SU-DHL-6 (cell line): ENCODE results near the gene PIPOX.

Experiments
- H2AFZ ChIP-seq: fragments of 200-600 bp; sonication (generic); 2 replicates; pipeline ENCODE4 v1.6.1; 2014; ENCODE audit warnings: low read depth, mild to moderate bottlenecking, moderate library complexity, mixed read lengths, antibody characterized with exemption, low read length; ENCODE audit not compliant: severe bottlenecking
- H3F3A ChIP-seq: fragments of 200-600 bp; shearing (Covaris generic); 2 replicates; pipeline ENCODE4 v1.6.0; 2016; ENCODE audit warnings: antibody characterized with exemption, mild to moderate bottlenecking; ENCODE audit not compliant: insufficient read depth
- H3K27ac ChIP-seq: fragments of 200-600 bp; sonication (generic); 2 replicates; pipeline ENCODE4 v1.5.1; 2016; ENCODE audit warnings: low read depth, mild to moderate bottlenecking, low read length, moderate library complexity, mixed read lengths
- H3K27me3 ChIP-seq: fragments of 200-600 bp; sonication (generic), shearing (Covaris generic); 2 replicates; pipeline ENCODE4 v1.6.0; 2014; ENCODE audit warnings: mild to moderate bottlenecking, low read length
- H3K36me3 ChIP-seq: fragments of 200-600 bp; sonication (generic); 2 replicates; pipeline ENCODE4 v1.6.1; 2014; ENCODE audit warnings: mild to moderate bottlenecking, low read length, mixed read lengths
- H3K4me2 ChIP-seq: fragments of 300-600, 200-600 bp; shearing (Covaris generic), sonication (generic); 2 replicates; pipeline ENCODE4 v1.6.0; 2014; ENCODE audit warnings: low read length, low read depth, mild to moderate bottlenecking; ENCODE audit not compliant: poor library complexity, severe bottlenecking
- H3K4me3 ChIP-seq: fragments of 200-600 bp; sonication (generic); 2 replicates; pipeline ENCODE4 v1.5.1; 2014; ENCODE audit warnings: antibody characterized with exemption, low read length, mild to moderate bottlenecking, mixed read lengths; ENCODE audit not compliant: insufficient read depth, poor library complexity, severe bottlenecking
- H3K79me2 ChIP-seq: fragments of 200-600 bp; sonication (generic); 2 replicates; pipeline ENCODE4 v1.6.1; 2014; ENCODE audit warnings: mild to moderate bottlenecking, low read length, moderate library complexity; ENCODE audit not compliant: insufficient read depth
- H3K9ac ChIP-seq: fragments of 200-600 bp; sonication (generic); 2 replicates; pipeline ENCODE4 v1.7.0; 2014; ENCODE audit warnings: mild to moderate bottlenecking, low read length
- H3K9me2 ChIP-seq: fragments of 200-600 bp; sonication (generic); replicated peaks from 2 replicates; pipeline ENCODE4 v1.6.1; 2014; ENCODE audit warnings: low read length; ENCODE audit not compliant: insufficient read depth
- H3K9me3 ChIP-seq: fragments of 200-600 bp; sonication (generic); 2 replicates; pipeline ENCODE4 v1.6.1; 2014; ENCODE audit warnings: low read length, mixed read lengths; ENCODE audit not compliant: insufficient read depth
- H4K20me1 ChIP-seq: fragments of 200-600 bp; sonication (generic); 2 replicates; pipeline ENCODE4 v1.6.1; 2014; ENCODE audit warnings: low read depth, mild to moderate bottlenecking, antibody characterized with exemption, low read length, moderate library complexity, mixed read lengths
- CTCF ChIP-seq: fragments of 200-600 bp; sonication (generic); IDR thresholded peaks from one replicate; pipeline ENCODE4 v1.5.1; 2017; ENCODE audit warnings: antibody characterized with exemption, mild to moderate bottlenecking, low read length, moderate library complexity; ENCODE audit not compliant: insufficient read depth, poor library complexity, severe bottlenecking
- EZH2phosphoT487 ChIP-seq: fragments of 200-600 bp; sonication (generic), shearing (Covaris generic); conservative IDR thresholded peaks from 2 replicates; pipeline ENCODE4 v1.6.1; 2018; ENCODE audit warnings: mild to moderate bottlenecking, antibody characterized with exemption, low read length, moderate library complexity, mixed read lengths

PIPOX gene

GRCh38 chr17:29012535-29012934, 30.4 kb upstream of the PIPOX start:
- H2AFZ ChIP-seq, result no peak overlapping the region
- H3F3A ChIP-seq, result no peaks in the 10 kb centered on the region
- H3K4me2 ChIP-seq, result no peak overlapping the region
- H3K36me3 ChIP-seq, result no peaks in the 10 kb centered on the region
- H3K27me3 ChIP-seq, result no peaks in the 10 kb centered on the region
- TF ChIP-seq EZH2phosphoT487, result no peak
- no peak for TF ChIP-seq CTCF
- no peak overlapping the region for H3K4me3 ChIP-seq
- H3K9me3 ChIP-seq, result no peaks in the 10 kb centered on the region
- H3K27ac ChIP-seq, result no peak overlapping the region
- no peak overlapping the region for H3K9ac ChIP-seq
- no peaks in the 10 kb centered on the region for H3K79me2 ChIP-seq
- H4K20me1 ChIP-seq, result no peaks in the 10 kb centered on the region
- H3K9me2 ChIP-seq, result no peaks in the 10 kb centered on the region

- Histone ChIP-seq H3K79me2 (no peaks in the 10 kb centered on the region), H3K27ac (no peak overlapping the region), H4K20me1 (no peaks in the 10 kb centered on the region), H3K9me3 (no peaks in the 10 kb centered on the region), H3K9ac (no peak overlapping the region), H3K9me2 (no peaks in the 10 kb centered on the region), H3K4me2 (no peak overlapping the region), H2AFZ (no peak overlapping the region), H3K4me3 (no peak overlapping the region), H3K27me3 (no peaks in the 10 kb centered on the region), H3K36me3 (no peaks in the 10 kb centered on the region), H3F3A (no peaks in the 10 kb centered on the region)
- TF ChIP-seq EZH2phosphoT487 (no peak), CTCF (no peak)
Observed at GRCh38 chr17:29014716-29015115, 28.2 kb upstream of the PIPOX start.

GRCh38 chr17:29016345-29017210, 26.4 kb upstream of the PIPOX start:
- Histone ChIP-seq H3K4me3 (no peak overlapping the region), H3K9me3 (no peaks in the 10 kb centered on the region), H3K79me2 (no peaks in the 10 kb centered on the region), H3F3A (no peaks in the 10 kb centered on the region), H2AFZ (no peak overlapping the region), H3K27ac (no peak overlapping the region), H3K27me3 (no peaks in the 10 kb centered on the region), H3K9me2 (no peaks in the 10 kb centered on the region), H4K20me1 (no peaks in the 10 kb centered on the region), H3K9ac (no peak overlapping the region), H3K36me3 (no peaks in the 10 kb centered on the region), H3K4me2 (no peak overlapping the region)
- TF ChIP-seq CTCF, result no peak
